Measurements from ENCODE around the gene LRRC15. TPM values are rescaled to one million over a fixed set of nuclear protein-coding genes. Genes with fewer than 3 reads are reported as not detected.

The LRRC15 gene
- total RNA-seq, 1 donor: 3.6 TPM

- no peak for TF ChIP-seq CTCF (IDR thresholded peaks at IDR 0.05; ENCODE audit: extremely low read depth, low read depth, low read length)
- H4K20me1 ChIP-seq (ENCODE audit: insufficient read depth, low read length): no peaks in the 10 kb centered on the region
- H3K4me2 ChIP-seq (ENCODE audit: insufficient read depth, low read length): no peak overlapping the region
- H3K36me3 ChIP-seq (ENCODE audit: insufficient read depth, low read length): no peaks in the 10 kb centered on the region
- H3K27me3 ChIP-seq (ENCODE audit: insufficient read depth, low read length): peaks cover 73% of the 10 kb centered on the region
- no peaks in the 10 kb centered on the region for H3K79me2 ChIP-seq (ENCODE audit: insufficient read depth, low read length)
- peak; percentile 58 for DNase-seq (ENCODE audit: insufficient read length, low spot score, missing footprints)
- H2AFZ ChIP-seq (ENCODE audit: low read length): no peak overlapping the region
- H3K27ac ChIP-seq (ENCODE audit: low read depth, low read length): no peak overlapping the region
- peaks cover 2% of the 10 kb centered on the region for H3K9me3 ChIP-seq (ENCODE audit: low read depth, low read length)
- peaks cover 9% of the 10 kb centered on the region for H3K4me1 ChIP-seq (ENCODE audit: insufficient read depth, low read length)
- no peak overlapping the region for H3K4me3 ChIP-seq (ENCODE audit: insufficient read depth, low read length)
These were observed 55.8 kb downstream of the LRRC15 start for GRCh38 chr3:194313560-194314387.

DNA sequence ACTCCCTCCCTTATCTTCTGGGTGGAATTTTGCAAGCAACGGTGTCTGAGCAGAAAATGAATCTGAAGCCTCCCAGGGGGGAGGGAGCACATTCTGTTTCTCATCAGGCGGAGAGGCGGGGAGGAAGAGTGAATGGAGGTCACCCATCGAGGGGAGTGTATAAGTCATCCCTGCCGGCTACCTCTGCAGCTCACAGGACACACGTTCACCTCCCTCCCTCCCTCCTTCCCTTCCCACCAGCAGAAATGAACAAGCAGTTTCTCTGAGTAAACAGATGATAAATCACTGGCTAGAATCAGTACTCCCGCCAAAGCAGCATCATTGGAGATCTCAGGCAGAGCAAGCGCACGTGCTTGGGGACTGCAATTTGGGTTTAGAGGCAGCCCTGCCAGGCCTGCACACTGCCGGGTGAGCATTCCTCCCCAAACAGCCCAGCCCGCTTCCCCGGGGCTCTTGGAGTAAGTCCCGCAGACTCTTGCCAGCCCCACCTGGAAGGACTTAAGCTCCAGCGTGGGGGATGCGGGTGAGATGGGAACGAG, 56.7 kb downstream of the LRRC15 start:
- H3K27ac ChIP-seq (ENCODE audit: low read depth, low read length): no peak overlapping the region
- peaks cover 9% of the 10 kb centered on the region for H3K4me1 ChIP-seq (ENCODE audit: insufficient read depth, low read length)
- H3K79me2 ChIP-seq (ENCODE audit: insufficient read depth, low read length): no peaks in the 10 kb centered on the region
- no peaks in the 10 kb centered on the region for H3K9me3 ChIP-seq (ENCODE audit: low read depth, low read length)
- peak; percentile 61 for DNase-seq (ENCODE audit: insufficient read length, low spot score, missing footprints)
- H4K20me1 ChIP-seq (ENCODE audit: insufficient read depth, low read length): no peaks in the 10 kb centered on the region
- H3K27me3 ChIP-seq (ENCODE audit: insufficient read depth, low read length): peaks cover 77% of the 10 kb centered on the region
- no peaks in the 10 kb centered on the region for H3K36me3 ChIP-seq (ENCODE audit: insufficient read depth, low read length)
- no peak overlapping the region for H2AFZ ChIP-seq (ENCODE audit: low read length)
- no peak overlapping the region for H3K4me3 ChIP-seq (ENCODE audit: insufficient read depth, low read length)
- no peak overlapping the region for H3K4me2 ChIP-seq (ENCODE audit: insufficient read depth, low read length)
- no peak for TF ChIP-seq CTCF (IDR thresholded peaks at IDR 0.05; ENCODE audit: extremely low read depth, low read depth, low read length)

DNA sequence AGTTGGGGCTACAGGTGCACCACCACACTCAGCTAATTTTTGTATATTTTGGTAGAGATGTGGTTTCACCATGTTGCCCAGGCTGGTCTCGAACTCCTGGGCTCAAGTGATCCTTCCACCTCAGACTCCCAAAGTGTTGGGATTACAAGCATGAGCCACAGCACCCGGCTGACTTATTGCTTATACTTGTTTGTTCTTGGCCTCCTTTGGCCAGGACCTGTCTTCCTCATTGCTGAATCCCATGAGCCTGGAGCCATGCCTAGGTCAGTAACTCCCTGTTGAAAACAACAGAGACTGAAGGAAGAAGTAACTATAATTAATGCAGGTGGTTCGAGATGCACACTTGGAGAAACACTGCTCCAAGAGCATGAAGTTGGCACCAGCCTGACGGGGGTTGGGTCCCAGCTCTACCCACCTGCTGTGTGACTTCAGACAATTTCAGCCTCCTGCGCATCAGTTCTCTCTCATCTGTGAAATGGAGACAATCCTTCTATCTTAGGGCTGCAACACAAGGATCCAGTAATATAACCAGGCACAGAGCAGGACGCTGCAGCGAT, 57.3 kb downstream of the LRRC15 start:
- no peak for TF ChIP-seq CTCF (IDR thresholded peaks at IDR 0.05; ENCODE audit: extremely low read depth, low read depth, low read length)
- DNase-seq (ENCODE audit: insufficient read length, low spot score, missing footprints): peak; percentile 19
- Histone ChIP-seq H2AFZ (ENCODE audit: low read length) (no peak overlapping the region), H3K4me1 (ENCODE audit: insufficient read depth, low read length) (peaks cover 9% of the 10 kb centered on the region), H3K27me3 (ENCODE audit: insufficient read depth, low read length) (peaks cover 77% of the 10 kb centered on the region), H3K4me3 (ENCODE audit: insufficient read depth, low read length) (no peak overlapping the region), H3K9me3 (ENCODE audit: low read depth, low read length) (no peaks in the 10 kb centered on the region), H3K4me2 (ENCODE audit: insufficient read depth, low read length) (no peak overlapping the region), H3K36me3 (ENCODE audit: insufficient read depth, low read length) (no peaks in the 10 kb centered on the region), H3K27ac (ENCODE audit: low read depth, low read length) (no peak overlapping the region), H3K79me2 (ENCODE audit: insufficient read depth, low read length) (no peaks in the 10 kb centered on the region), H4K20me1 (ENCODE audit: insufficient read depth, low read length) (no peaks in the 10 kb centered on the region)

GRCh38 chr3:194311000-194311399, 58.5 kb downstream of the LRRC15 start:
- Histone ChIP-seq H3K4me3 (ENCODE audit: insufficient read depth, low read length) (no peak overlapping the region), H3K4me1 (ENCODE audit: insufficient read depth, low read length) (peaks cover 7% of the 10 kb centered on the region), H3K27ac (ENCODE audit: low read depth, low read length) (no peak overlapping the region), H4K20me1 (ENCODE audit: insufficient read depth, low read length) (no peaks in the 10 kb centered on the region), H3K4me2 (ENCODE audit: insufficient read depth, low read length) (no peak overlapping the region), H2AFZ (ENCODE audit: low read length) (no peak overlapping the region), H3K9me3 (ENCODE audit: low read depth, low read length) (no peaks in the 10 kb centered on the region), H3K36me3 (ENCODE audit: insufficient read depth, low read length) (no peaks in the 10 kb centered on the region), H3K79me2 (ENCODE audit: insufficient read depth, low read length) (no peaks in the 10 kb centered on the region), H3K27me3 (ENCODE audit: insufficient read depth, low read length) (peaks cover 75% of the 10 kb centered on the region)
- no peak for DNase-seq (ENCODE audit: insufficient read length, low spot score, missing footprints)
- TF ChIP-seq CTCF (IDR thresholded peaks at IDR 0.05; ENCODE audit: extremely low read depth, low read depth, low read length): no peak
